Activated T-cell treated with anti-CD3 and anti-CD28 coated beads, Interleukin-2, amount 50 U/mL, for 4 hours (primary cell): ENCODE results near the gene AP2A2. TPM values are rescaled to one million over a fixed set of nuclear protein-coding genes. Genes with fewer than 3 reads are reported as not detected.

ENCODE experiments used
- ATAC-seq, 2 donors: fragments of 200-7000 bp; cut with Tn5 transposase; one replicate each; pipeline ENCODE4 v1.10.0; 2021
- DNase-seq: peaks from one replicate; pipeline ENCODE4 v3.0.0-alpha.2; 2020
- H3K27me3 Mint-ChIP-seq: one replicate; pipeline ENCODE4 v1.8.0; 2021; ENCODE audit warnings: low read depth, mixed read lengths
- H3K36me3 Mint-ChIP-seq: one replicate; pipeline ENCODE4 v1.8.0; 2022; ENCODE audit warnings: mixed read lengths; ENCODE audit not compliant: insufficient read depth
- H3K4me1 Mint-ChIP-seq: one replicate; pipeline ENCODE4 v1.8.0; 2021; ENCODE audit warnings: low read depth, mixed read lengths
- H3K4me3 Mint-ChIP-seq: one replicate; pipeline ENCODE4 v1.8.0; 2021; ENCODE audit warnings: mild to moderate bottlenecking, moderate library complexity, mixed read lengths
- H3K9me3 Mint-ChIP-seq: one replicate; pipeline ENCODE4 v1.8.0; 2021; ENCODE audit warnings: mixed read lengths
- total RNA-seq, 3 donors: library from RNA; stranded (reverse); gene quantifications; one replicate each; pipeline ENCODE4 v1.2.1, GENCODE V29; 2021

Gene AP2A2
- total RNA-seq, 3 donors from 2014 or later, result 30.4 to 41.7 (median 38.0) TPM

- peaks cover 14% of the 10 kb centered on the region for H3K27me3 Mint-ChIP-seq
- no peak for DNase-seq
- H3K36me3 Mint-ChIP-seq, result no peaks in the 10 kb centered on the region
- no peak overlapping the region for H3K4me3 Mint-ChIP-seq
- ATAC-seq, result no peak
- no peaks in the 10 kb centered on the region for H3K9me3 Mint-ChIP-seq
- H3K4me1 Mint-ChIP-seq, result no peaks in the 10 kb centered on the region
These were observed 130.5 kb downstream of the AP2A2 start for GRCh38 chr11:1055990-1056771.

- no peak for DNase-seq
- no peak for ATAC-seq
- H3K27me3 Mint-ChIP-seq, result peaks cover 14% of the 10 kb centered on the region
- H3K9me3 Mint-ChIP-seq, result peaks cover 5% of the 10 kb centered on the region
- no peak overlapping the region for H3K4me3 Mint-ChIP-seq
- no peaks in the 10 kb centered on the region for H3K36me3 Mint-ChIP-seq
- peaks cover 3% of the 10 kb centered on the region for H3K4me1 Mint-ChIP-seq
These were observed 132.1 kb downstream of the AP2A2 start for GRCh38 chr11:1057806-1058205.

- H3K9me3 Mint-ChIP-seq, result peaks cover 5% of the 10 kb centered on the region
These were observed 134.1 kb downstream of the AP2A2 start for GRCh38 chr11:1059759-1060158.

GRCh38 chr11:1060410-1060809 is 134.7 kb downstream of the AP2A2 start:
- Mint-ChIP-seq H3K36me3 (no peaks in the 10 kb centered on the region), H3K4me3 (no peak overlapping the region), H3K4me1 (peaks cover 10% of the 10 kb centered on the region), H3K27me3 (peaks cover 18% of the 10 kb centered on the region), H3K9me3 (peaks cover 5% of the 10 kb centered on the region)
- ATAC-seq (no peak), DNase-seq (no peak)

More at GRCh38 chr11:1059759-1060158, 134.1 kb downstream of the AP2A2 start:
- DNase-seq (no peak), ATAC-seq (no peak)
- Mint-ChIP-seq H3K36me3 (no peaks in the 10 kb centered on the region), H3K27me3 (peaks cover 18% of the 10 kb centered on the region), H3K4me1 (peaks cover 10% of the 10 kb centered on the region), H3K4me3 (no peak overlapping the region)

- DNase-seq, result no peak
- Mint-ChIP-seq H3K27me3 (peaks cover 23% of the 10 kb centered on the region), H3K9me3 (peaks cover 5% of the 10 kb centered on the region), H3K4me3 (no peak overlapping the region), H3K4me1 (peaks cover 10% of the 10 kb centered on the region), H3K36me3 (no peaks in the 10 kb centered on the region)
- ATAC-seq, result no peak
These were observed 135.4 kb downstream of the AP2A2 start for GRCh38 chr11:1060852-1061616.

Other genes starting within 250 kb of the AP2A2 start
- 10 to 100 TPM; 53.1 to 59.6 (median 54.5) TPM for gene DEAF1, start 230.6 kb upstream of the AP2A2 start, total RNA-seq
- 1 to 10 TPM; 6.8 to 7.5 (median 7.0) TPM for gene TMEM80, start 230.1 kb upstream of the AP2A2 start, total RNA-seq
- gene EPS8L2, start 219.6 kb upstream of the AP2A2 start, total RNA-seq, result 10 to 100 TPM in 1 of 3 donors, 1 to 10 TPM in 2; 5.2 to 13.0 (median 7.0) TPM
- gene TALDO1, start 178.4 kb upstream of the AP2A2 start, total RNA-seq, result 100 to 1,000 TPM; 281 to 316 (median 313) TPM
- 10 to 100 TPM; 48.3 to 49.8 (median 49.7) TPM for gene GATD1, start 148.4 kb upstream of the AP2A2 start, total RNA-seq
- gene CEND1, start 135.8 kb upstream of the AP2A2 start, total RNA-seq, result 1 to 10 TPM; 1.6 to 1.8 (median 1.7) TPM
- 100 to 1,000 TPM; 156 to 166 (median 161) TPM for gene SLC25A22, start 127.6 kb upstream of the AP2A2 start, total RNA-seq
- 10 to 100 TPM; 12.6 to 18.4 (median 17.5) TPM for gene PIDD1, start 120.6 kb upstream of the AP2A2 start, total RNA-seq
- gene RPLP2, start 115.9 kb upstream of the AP2A2 start, total RNA-seq, result 1,000 to 10,000 TPM; 3,528 to 3,995 (median 3,711) TPM
- gene PNPLA2, start 107.0 kb upstream of the AP2A2 start, total RNA-seq, result 10 to 100 TPM; 55.5 to 62.4 (median 60.2) TPM
- under 1 TPM; 0.18 to 0.30 (median 0.28) TPM for gene CRACR2B, start 98.0 kb upstream of the AP2A2 start, total RNA-seq
- 10 to 100 TPM; 33.5 to 39.2 (median 35.6) TPM for gene CD151, start 92.9 kb upstream of the AP2A2 start, total RNA-seq
- 100 to 1,000 TPM; 167 to 183 (median 174) TPM for gene POLR2L, start 83.3 kb upstream of the AP2A2 start, total RNA-seq
- 1 to 10 TPM; 4.6 to 6.0 (median 5.7) TPM for gene TSPAN4, start 83.0 kb upstream of the AP2A2 start, total RNA-seq
- 100 to 1,000 TPM; 102 to 115 (median 104) TPM for gene CHID1, start 15.1 kb upstream of the AP2A2 start, total RNA-seq
- under 1 TPM in 1 of 3 donors, not detected in 2; 0.30 TPM for gene MUC6, start 110.8 kb downstream of the AP2A2 start, total RNA-seq
- gene MUC2, start 149.0 kb downstream of the AP2A2 start, total RNA-seq, result under 1 TPM; 0.08 to 0.30 (median 0.24) TPM
- under 1 TPM in 2 of 3 donors, not detected in 1; under 0.01 TPM for gene MUC5AC, start 232.1 kb downstream of the AP2A2 start, total RNA-seq